ENCODE measurements around the gene GPR150. TPM values are rescaled to one million over a fixed set of nuclear protein-coding genes. Genes with fewer than 3 reads are reported as not detected.

The GPR150 gene
- total and polyA plus RNA-seq, 2 of the 13 experiments (the other 11 are each of a cell fraction or from before 2014, with no cell fraction given), result 0.03 TPM; not detected in 1

DNA sequence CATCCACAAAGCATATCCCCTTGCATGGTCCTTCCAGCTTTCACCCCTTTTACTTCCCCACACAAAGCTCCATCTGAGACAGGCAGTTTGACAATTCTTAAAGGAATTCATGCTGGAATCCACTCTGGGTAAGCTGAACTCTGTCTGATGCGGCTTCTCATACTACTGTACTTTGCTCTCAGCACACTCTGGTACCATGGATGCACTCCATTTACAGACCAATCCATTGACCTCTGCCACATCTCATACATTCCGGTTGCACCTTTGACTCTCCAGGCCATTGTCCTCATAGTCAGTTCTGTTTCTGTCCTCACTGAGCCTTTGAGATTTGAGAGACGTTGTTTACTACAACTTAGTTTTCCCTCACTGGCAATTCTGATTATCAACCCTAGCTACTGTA is 50.7 kb downstream of the GPR150 start (continued):
- TF ChIP-seq ZNF574 (CRISPR knock-in tag; IDR thresholded peaks at IDR 0.05), result no peak
- TF ChIP-seq ZSCAN30 (CRISPR knock-in tag; IDR thresholded peaks at IDR 0.05), result no peak
- TF ChIP-seq HDAC1 (CRISPR knock-in tag; IDR thresholded peaks at IDR 0.05), result peak; percentile 34; the same call in 1 of the 2 replicates
- peak; percentile 63 for TF ChIP-seq HNF4G (IDR thresholded peaks at IDR 0.05; ENCODE audit: borderline replicate concordance, low read depth, low read length)
- TF ChIP-seq HNF4G (CRISPR knock-in tag; IDR thresholded peaks at IDR 0.05; ENCODE audit: borderline replicate concordance, low read depth), result peak; percentile 48; the same call in 1 of the 2 replicates
- TF ChIP-seq RCOR2 (CRISPR knock-in tag; IDR thresholded peaks at IDR 0.05), result no peak
- TF ChIP-seq ARNT (IDR thresholded peaks at IDR 0.05), result no peak
- no peak for TF ChIP-seq POLR2AphosphoS5 (IDR thresholded peaks at IDR 0.05; ENCODE audit: low read depth, low read length)
- peak; percentile 43; the same call in 1 of the 2 replicates for TF ChIP-seq HDAC2 (CRISPR knock-in tag; IDR thresholded peaks at IDR 0.05)
- no peak for TF ChIP-seq ATF7-NPFF (CRISPR knock-in tag; IDR thresholded peaks at IDR 0.05; ENCODE audit: low read depth)
- no peak for TF ChIP-seq ZNF841 (CRISPR knock-in tag; IDR thresholded peaks at IDR 0.05; ENCODE audit: borderline replicate concordance)
- TF ChIP-seq ZNF326 (CRISPR knock-in tag; IDR thresholded peaks at IDR 0.05; ENCODE audit: borderline replicate concordance), result no peak
- TF ChIP-seq, protein P1, sequence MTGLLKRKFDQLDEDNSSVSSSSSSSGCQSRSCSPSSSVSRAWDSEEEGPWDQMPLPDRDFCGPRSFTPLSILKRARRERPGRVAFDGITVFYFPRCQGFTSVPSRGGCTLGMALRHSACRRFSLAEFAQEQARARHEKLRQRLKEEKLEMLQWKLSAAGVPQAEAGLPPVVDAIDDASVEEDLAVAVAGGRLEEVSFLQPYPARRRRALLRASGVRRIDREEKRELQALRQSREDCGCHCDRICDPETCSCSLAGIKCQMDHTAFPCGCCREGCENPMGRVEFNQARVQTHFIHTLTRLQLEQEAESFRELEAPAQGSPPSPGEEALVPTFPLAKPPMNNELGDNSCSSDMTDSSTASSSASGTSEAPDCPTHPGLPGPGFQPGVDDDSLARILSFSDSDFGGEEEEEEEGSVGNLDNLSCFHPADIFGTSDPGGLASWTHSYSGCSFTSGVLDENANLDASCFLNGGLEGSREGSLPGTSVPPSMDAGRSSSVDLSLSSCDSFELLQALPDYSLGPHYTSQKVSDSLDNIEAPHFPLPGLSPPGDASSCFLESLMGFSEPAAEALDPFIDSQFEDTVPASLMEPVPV (CRISPR knock-in tag; IDR thresholded peaks at IDR 0.05), result no peak
- peak; percentile 75 for TF ChIP-seq RXRB (CRISPR knock-in tag; IDR thresholded peaks at IDR 0.05; ENCODE audit: borderline replicate concordance)
- peak; percentile 87 for TF ChIP-seq TEAD3 (CRISPR knock-in tag; optimal IDR thresholded peaks at IDR 0.05; ENCODE audit: borderline replicate concordance)
- TF ChIP-seq AHDC1 (CRISPR knock-in tag; IDR thresholded peaks at IDR 0.05; ENCODE audit: borderline replicate concordance), result 0 out of 2 replicates have a peak, but pooled peaks have one; percentile 47
- TF ChIP-seq ZSCAN22 (CRISPR knock-in tag; IDR thresholded peaks at IDR 0.05), result no peak
- TF ChIP-seq, protein P2, sequence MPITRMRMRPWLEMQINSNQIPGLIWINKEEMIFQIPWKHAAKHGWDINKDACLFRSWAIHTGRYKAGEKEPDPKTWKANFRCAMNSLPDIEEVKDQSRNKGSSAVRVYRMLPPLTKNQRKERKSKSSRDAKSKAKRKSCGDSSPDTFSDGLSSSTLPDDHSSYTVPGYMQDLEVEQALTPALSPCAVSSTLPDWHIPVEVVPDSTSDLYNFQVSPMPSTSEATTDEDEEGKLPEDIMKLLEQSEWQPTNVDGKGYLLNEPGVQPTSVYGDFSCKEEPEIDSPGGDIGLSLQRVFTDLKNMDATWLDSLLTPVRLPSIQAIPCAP (CRISPR knock-in tag; IDR thresholded peaks at IDR 0.05; ENCODE audit: low read depth), result no peak
- no peak for TF ChIP-seq TAF1 (CRISPR knock-in tag; IDR thresholded peaks at IDR 0.05)
- TF ChIP-seq POLR2G (IDR thresholded peaks at IDR 0.05; ENCODE audit: low read depth, low read length), result no peak
- no peak for TF ChIP-seq ZKSCAN5 (CRISPR knock-in tag; IDR thresholded peaks at IDR 0.05)
- TF ChIP-seq FOXK2 (IDR thresholded peaks at IDR 0.05), result no peak
